Activated CD8-positive, alpha-beta memory T cell treated with anti-CD3 and anti-CD28 coated beads, Interleukin-2, amount 50 U/mL, for 1 hour (primary cell): ENCODE data around the gene CKB.

Experiments used
- DNase-seq: peaks from one replicate; pipeline ENCODE4 v3.0.0-alpha.2; 2020; ENCODE audit errors: extremely low read depth

Gene CKB

DNA sequence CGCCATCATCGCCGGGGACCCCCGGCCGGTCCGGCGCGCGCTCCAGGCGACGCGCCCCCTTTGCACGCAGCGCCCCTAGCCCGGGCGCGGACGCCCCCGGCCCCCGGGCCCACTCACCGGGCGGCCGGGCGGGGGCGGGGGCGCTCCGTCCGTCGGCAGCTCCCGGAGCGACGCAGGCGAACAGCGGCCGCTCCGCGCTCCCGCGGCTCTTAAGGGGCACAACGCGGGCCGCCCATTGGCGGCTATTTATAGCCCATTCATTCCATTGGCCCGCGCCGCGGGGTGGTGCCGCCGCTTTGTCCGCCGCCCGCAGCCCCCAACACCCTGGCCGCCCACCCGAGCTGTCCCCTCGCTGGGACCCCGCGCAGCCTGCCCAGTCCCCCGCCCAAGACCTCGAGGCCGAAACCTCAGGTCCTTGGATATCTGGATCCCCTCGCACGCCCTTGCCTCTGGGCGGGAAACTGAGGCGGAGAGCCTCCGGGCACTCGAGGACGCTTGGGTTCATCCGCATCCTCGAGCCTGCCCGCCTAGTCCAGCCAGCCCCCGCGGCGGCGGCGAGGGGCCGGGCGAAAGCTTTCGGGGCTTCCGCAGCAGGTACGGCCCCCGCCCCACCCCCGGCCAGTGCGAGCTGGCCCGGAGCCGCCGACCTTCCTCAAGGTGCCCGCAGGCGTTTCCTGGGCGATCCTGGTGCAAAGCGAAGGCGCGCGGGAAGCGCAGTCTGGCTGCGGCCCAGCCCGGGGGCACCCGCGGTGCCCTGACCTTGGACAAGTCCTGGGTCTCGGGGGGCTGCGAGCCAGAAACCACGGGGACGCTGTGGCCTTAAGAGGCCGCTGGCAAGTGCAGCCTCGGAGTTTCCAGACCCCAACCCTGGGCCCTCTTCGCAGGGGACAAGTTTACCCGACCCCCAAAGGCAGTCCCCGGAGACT is at the start of gene CKB:
Gene CKB, minus strand, starts transcription at position 182 of the 926 bp plus-strand sequence. CDS start 337 bp downstream, outside the sequence.
- no peak for DNase-seq

DNA sequence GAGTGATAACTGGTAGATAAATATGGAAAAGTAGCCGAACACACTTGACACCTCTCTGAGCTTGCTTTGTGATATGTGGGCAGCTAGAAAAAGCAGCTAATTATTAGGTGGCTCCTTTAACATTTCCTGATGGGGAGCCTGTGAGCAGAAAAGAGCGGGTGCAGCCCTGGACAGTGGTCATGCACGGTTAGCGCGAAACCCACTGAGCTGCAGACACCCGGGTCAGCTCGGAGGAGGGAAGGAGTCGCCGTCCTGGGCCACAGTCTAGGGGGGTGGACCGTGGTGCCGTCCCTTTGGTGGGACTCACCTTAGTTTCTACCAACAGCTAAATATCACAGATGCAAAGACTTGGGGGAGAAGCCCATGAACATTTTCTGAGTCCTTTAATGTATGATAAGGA is 46.8 kb upstream of the CKB start:
- DNase-seq: no peak

DNA sequence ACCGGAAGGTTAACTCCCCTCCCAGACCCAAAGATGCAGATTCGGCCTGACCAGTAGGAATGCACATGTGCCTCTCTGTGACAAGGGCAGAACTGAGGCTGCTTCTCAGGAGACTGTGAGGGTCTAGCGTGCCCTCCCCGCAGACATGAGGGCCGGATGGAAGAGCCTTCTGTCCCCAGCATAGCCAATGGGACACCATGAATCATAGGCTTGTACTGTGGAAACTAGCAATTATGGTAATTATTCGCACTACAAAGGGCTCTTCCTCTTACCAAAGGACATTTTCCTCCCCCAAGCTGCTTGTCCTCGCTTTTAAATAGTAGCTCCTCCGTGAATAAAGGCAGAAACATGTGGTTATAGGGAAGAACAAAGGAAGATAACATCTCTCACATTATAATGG is 46.3 kb upstream of the CKB start:
- no peak for DNase-seq

DNA sequence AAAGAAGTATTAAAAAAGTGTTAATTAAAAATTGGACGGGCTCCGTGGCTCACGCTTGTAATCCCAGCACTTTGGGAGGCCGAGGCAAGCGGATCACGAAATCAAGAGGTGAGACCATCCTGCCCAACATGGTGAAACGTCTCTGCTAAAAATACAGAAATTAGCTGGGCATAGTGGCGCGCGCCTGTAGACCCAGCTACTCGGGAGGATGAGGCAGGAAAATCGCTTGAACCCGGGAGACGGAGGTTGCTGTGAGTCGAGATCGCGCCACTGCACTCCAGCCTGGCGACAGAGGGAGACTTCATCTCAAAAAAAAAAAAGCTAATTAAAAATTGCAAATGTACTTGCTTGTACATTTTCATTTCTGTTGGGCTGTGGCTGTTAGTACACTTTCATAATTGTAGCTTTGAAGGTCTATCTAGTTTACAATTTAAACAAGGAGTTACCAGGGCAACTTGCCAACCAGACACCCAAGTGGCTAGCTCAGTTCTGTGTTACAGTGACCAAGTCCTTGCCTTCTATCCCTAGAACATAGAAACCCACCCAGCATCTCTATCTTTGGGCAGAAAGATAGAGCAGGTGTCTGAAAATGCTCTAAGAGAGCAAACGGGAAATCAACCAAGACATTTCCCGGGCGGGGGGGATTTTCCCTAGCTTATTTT is 41.3 kb upstream of the CKB start:
- no peak for DNase-seq

DNA sequence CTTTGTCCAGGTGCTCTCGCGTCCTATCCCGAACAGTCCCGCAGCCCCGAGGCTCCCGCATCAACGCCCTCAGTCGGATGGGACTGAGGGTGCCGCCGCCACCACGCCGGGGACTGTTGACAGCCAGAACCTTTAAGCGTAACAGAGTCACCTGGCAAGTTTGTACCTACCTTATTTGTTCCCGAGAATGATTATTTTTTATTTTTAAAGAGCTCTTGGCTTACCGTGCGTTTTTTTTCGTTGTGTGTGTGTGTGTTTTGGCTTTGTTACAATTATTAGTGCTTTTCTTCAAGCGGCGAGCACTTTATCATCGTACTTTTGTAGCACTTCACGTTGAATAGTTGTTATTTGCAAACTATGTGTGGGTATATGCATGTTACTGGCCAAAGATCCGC is 40.6 kb upstream of the CKB start:
- DNase-seq: no peak

DNA sequence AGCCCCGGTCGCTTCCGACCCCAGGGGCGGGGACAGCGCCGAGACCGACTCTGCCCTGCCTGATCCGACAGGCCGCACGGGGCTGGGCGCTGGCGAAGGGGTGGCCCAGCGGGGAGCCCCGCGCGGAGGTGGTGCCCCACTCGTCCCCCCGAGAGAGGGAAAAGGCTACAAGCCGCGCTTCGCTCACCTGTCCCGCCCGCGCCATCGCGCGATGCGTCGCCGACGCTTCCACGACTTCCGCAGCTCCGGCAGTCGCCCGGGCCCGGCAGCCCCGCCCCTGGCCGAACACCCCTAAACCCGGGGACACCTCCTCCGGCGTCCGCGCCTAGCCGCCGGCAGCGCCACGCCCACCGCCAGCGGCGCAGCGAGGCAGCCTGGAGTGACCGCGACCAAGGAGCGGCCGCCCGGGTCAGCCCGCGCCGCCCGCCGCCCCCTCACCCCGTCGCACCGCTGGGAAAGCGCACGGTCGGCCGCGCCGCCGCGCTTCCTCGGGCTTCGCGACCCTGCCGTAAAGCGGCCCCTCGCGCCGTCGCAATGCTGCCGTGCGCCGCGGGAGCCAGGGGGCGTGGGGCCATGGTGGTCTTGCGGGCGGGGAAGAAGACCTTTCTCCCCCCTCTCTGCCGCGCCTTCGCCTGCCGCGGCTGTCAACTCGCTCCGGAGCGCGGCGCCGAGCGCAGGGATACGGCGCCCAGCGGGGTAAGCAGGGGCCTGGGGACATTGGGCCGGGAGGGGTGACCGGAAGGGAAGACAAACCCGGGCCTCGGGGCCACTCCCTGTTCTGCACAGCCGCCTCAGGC is 40.0 kb upstream of the CKB start, which contains the start of the genes BAG5 and COA8:
Gene BAG5, minus strand, starts transcription at position 229 of the 797 bp plus-strand sequence. CDS start 1,493 bp downstream, outside the sequence.
Gene COA8, plus strand, starts transcription at position 532 of the 797 bp plus-strand sequence. Its CDS starts 42 bp downstream, at position 574.
- DNase-seq: peak; percentile 35

DNA sequence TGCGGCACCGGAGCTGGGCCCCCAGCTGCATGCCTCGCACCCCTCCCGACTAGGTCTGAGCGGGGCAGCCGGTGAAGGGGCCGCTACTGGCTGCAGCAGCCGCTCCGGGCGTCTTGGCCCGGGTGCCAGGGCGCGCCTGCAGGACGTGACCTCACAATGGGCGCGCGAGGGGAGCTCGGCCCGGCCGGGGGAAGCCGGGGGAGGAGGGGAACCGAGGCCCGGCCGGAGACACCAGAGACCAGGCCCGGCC is 39.5 kb upstream of the CKB start:
- no peak for DNase-seq

DNA sequence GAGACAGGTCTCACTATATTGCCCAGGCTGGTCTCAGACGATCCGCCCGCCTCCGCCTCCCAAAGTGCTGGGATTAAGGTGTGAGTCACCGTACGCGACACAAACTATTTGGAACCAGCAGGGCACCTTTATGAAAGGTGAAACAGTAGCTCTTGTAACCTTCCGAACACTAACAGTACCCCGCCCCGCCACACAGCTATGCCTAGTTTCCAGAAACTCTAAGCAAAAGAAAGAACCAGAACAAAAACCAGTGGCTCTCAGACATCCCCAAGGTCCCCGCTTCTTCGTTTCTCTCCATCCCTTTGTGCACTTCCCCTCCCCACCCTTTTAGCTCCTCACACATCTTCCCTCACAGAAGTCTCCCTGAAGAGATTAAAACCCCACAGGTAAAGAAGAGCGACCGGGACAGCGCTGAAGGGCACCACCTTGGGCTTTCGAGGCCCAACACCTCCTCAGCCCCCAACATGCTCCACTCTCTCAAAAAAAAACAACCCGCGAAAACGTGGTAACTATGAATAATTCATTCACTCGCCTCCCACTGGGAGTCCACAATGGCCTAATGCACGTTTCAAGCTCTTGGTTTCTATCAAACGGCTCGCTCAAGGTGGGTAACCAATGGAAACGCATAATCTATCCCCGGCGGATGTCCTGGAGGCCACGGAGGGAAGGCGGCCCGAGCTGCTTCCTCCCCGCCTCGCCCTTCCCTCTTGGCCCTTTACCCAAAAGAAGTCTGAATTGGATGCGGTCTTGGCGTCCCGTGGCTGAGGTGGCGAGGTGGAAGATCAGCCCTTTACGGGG is 39.0 kb upstream of the CKB start:
- DNase-seq: no peak

DNA sequence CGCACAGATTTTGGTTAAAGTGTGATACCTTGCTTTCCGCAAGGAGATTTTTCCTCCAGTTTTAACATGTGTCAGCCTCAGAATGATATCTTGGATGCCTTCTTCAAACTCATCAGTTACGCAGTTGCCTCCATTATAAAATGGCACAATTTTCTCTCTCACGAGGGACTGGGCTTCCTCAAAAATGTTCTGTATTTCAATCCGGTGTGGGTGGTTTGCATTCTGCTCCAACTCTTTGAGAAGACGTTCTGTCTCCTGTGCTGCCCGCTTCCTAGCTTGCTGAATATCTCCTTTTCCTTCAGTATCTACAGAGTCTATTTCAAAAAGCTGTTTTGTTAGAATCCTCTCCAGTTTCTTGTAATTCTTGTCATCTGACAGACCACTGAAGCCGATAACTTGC is 38.1 kb upstream of the CKB start:
- no peak for DNase-seq

DNA sequence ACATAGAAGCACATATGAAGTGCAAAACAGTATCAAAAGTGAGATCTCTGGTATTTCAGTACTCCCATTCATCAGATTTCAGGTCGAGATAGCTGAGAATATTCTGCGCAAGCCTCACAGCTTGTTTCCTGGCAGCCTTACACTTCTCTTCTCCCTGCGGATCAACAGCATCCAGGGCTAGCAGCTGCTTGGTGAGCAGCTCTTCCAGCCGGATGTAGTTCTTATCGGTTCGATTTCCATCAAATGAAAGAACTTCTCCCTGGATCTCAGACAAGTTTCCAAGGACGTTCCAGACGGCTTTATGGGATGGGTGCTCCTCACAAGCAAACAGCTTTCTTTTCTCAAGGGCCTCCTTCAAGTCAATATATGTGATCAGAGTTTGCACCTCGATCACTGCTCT is 37.1 kb upstream of the CKB start:
- no peak for DNase-seq

DNA sequence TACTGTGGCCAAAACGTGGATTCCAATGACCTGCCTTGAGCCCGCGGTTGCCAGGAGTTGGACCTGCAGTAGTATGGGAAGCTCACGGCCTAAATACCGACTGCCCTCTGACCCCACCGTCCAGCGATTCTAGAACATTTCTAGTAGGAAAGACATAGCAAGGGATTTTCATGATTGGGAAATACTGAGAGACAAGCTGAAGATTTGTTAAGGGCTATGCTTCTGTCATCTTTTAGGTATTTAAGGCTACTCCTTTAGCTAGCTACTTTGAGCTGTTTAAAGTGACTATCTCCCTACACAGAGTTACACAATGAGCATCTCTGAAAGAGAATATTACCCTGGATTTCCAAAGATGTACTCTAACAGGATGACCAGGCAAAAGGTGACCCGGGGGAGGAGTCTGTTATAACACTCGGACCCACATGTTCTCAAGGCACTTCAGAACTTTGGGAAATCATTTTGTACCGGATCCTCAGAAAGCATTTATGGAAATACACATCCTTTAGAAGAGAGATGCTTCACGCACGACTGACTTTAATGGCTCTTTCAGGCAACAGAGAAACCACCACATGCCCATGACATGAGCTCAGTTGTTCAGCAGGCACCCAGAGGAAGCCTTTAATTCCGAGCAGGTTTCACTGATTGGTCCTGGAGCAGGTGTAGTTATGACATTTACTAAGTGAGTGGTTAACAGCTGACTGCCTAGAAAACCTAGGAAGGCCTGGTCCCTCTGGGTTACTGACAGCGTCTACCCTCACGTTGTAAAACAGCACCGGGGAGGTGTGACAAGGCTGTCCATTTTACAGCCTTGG is 35.6 kb upstream of the CKB start:
- no peak for DNase-seq

DNA sequence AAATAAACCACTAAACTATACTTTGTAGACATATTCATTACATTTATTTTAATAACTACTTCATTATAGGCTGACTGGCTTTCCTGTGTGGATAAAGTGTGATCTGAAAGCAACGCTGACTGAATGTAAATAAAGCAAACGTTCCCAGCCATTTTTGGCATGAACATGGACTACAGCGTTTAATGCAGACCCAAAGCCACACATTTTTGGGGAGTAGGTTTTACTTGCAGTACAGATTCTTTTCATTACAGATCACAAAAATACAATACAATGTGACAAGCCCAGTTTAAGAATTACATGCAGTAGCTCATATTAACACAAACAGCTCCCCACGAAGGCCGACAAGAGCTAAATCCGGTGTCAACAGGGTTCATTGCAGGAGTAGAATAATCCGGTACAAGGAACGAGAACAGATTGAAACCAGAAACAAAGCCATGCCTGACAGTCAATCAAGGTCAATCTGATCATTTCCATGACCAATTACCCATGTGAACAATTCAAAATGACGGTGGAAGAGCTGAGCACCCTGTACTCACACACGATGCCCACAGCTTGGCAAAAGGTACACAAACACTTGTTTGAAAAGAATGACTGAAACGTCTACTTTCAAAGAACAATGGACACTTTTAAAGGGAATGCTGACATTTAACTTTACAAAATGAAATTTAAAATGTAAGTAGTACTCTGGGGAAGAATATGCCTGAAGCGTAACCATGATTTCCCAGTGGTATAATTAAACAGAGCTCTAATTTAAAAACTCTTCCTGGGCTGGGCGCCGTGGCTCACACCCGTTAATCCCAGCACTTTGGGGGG is 34.5 kb upstream of the CKB start:
- DNase-seq: no peak

DNA sequence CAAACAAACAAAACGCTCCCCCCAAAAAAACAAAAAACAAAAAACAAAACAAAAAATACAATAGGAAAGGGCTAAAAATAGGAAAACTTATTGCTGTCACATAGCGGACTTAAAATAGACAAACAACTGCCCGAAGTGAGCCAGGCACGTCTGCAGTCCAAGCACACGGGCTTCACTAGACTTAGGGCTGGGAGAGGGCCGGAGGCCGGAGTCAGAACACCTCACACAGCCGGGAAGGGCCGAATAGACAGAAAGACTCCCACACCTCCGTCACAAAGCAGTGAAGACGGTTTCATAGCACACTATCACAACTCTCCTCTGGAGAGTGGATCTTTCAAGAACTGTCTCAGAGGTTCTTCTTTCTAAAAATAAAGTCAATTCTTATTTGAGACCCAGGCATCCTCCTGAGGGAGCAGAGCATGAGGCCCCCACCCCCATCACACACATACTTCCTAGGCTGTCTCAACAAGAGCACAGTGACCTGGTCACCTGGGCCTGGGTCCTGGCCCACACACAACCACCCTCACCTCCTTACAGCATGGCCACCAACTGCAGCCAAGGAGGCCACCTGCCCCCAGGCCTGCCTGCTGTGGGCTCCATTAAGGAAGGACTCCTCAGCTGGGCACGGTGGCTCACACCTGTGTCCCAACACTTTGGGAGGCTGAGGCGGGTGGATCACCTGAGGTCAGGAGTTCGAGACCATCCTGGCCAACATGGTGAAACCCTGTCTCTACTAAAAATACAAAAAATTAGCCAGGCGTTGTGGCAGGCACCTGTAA is 33.1 kb upstream of the CKB start:
- DNase-seq: no peak

DNA sequence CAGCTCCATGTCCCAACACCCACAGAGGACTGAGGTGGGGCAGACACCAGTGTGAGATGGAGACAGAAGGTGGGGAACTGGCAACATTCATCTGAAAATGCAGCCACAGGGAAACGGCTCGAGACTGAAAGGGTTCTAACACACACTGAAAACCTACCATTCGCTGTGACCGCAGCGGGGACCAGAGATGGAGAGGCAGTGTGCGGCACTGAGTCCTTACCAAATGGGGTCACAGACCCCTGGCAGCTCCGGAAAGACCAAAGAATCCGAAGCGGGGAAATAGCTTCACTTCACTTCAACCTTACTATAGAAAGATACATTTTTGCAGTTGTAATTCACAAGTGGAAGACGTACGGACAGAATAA is 30.2 kb upstream of the CKB start:
- DNase-seq: no peak

DNA sequence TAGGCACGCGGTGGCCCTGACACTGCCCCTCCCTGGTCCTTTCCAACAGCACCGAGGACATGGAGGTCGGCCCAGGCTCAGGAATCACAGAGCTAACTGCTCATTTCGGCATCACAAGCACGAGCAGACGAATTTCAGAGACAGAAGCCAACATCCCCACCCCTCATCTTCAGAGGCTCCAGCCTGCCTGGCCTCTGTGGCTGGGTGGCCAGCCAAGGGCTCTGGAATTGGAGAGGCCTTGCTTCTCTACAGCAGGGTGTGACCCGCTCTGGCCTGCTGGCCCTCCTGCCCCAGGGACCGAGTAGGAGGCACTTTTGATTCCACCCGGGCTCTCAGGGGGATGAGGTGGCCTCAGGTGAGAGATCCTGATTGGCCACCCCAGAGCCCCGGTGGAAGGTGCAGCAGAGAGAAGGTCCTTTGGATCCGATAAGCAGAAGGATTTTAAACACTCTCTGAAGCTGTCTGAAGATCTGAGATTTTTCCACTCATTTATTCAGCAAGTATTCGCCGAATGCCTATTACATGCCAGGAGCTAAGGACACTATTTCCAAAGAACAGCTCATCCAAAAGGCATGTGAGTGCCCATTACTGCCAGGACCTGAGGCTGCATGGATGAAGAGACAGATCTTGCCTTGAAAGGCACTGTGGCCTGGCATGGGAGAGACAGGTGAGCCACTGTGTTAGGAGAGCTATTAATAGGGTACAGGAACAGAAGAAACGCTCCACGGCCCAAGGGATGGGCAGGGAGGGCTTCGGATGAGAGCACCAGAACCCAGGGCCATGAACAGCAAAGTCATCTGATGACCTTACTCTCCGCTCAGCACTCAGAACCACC is 29.6 kb upstream of the CKB start:
- no peak for DNase-seq

DNA sequence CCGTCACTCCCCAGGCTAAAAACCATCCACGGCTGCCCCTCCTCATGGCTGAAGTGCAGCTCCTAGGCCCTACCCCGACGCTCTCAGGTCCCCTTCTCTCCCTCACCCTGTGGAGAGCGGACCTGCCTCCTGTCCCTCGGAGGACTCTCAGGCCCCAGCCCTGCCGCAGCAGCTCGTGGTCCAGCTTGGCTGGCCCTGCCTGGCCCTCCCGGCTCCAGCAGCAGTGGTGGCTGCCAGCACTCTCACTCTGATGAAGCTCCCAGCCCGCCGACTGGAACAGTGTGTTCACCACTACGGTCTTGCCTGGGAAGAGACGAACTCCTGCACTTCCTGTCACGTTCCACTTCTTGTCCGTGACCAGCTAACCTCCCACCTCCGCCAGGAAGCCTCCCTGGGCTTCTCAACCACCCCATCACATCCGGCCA is 28.7 kb upstream of the CKB start:
- DNase-seq: no peak

DNA sequence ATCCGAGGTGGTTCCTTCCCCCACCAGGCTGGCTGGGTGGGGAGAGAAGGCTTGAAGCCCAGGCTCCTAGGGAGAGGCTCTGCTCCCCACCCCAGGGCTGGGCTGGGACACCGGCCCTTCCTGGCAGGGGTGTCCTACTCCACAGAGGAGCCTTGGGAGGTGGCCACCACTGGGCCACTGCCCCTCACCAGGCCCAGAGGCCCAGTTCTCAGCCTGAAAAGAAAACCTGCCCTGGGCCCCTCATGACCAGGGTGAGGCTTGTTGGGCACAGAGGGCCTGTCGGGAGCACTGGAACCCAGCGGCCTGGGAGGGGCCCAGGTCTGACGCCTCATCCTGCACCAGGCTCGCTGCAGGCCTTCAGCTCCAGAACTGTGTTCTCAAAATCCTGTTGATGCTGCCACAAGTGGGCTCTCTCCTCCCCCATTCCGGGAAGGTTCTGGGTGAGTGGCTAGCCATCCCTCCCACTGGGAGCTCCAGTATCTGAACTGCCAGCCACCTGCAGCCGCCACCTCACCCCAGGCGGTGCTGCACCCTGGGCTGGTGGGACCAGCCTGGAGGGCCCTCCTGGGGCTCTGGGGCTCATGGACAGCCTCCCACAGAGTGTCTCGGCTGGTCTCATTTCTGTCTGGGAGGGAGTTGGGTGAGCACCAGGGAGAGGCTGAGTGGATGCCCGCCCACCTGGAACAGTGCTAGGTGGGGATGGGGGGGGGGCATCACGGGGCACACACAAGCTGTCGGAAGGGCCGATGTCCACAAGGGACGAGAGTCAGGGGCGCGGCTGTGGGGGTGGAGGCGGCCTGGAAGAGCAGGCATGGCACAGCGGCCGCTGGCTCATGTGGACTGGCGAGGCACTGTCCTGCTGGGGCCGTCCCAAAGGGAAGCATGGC is 28.1 kb upstream of the CKB start:
- DNase-seq: no peak
